Adipose tissue (tissue), 3 donors: Measurements from ENCODE around the gene GCNT2. TPM values are rescaled to one million over a fixed set of nuclear protein-coding genes. Genes with fewer than 3 reads are reported as not detected.
"Not testable (repeated sequence)": the region's sequence is repeated elsewhere in the genome, so short reads cannot be mapped to it uniquely, and the experiment has no call there.

Experiments used
- H3K27ac ChIP-seq: one replicate; pipeline ENCODE4 v1.5.1; 2013; ENCODE audit warnings: low read depth, low read length
- WGBS, 3 donors: extraction: QIAGEN DNeasy Blood & Tissue Kit; methylation state at CpG; one replicate each; pipeline ENCODE4 v1.1.7; 2013; 5-methylcytosine and 5-hydroxymethylcytosine counted together
- polyA plus RNA-seq, 3 donors: library from polyadenylated mRNA; stranded (reverse); fragments of 200-250 nt; gene quantifications; one replicate each; pipeline ENCODE4 v1.2.3, GENCODE V29; 2013
- donor health status: healthy with polysubstance abuse.
- donor health status: Bipolar disorder and iron deficiency.
- donor health status: healthy.

Gene GCNT2
- 1 to 10 TPM in 1 of 3 donors, under 1 TPM in 2; 0.34 to 1.9 (median 0.86) TPM for polyA plus RNA-seq

DNA sequence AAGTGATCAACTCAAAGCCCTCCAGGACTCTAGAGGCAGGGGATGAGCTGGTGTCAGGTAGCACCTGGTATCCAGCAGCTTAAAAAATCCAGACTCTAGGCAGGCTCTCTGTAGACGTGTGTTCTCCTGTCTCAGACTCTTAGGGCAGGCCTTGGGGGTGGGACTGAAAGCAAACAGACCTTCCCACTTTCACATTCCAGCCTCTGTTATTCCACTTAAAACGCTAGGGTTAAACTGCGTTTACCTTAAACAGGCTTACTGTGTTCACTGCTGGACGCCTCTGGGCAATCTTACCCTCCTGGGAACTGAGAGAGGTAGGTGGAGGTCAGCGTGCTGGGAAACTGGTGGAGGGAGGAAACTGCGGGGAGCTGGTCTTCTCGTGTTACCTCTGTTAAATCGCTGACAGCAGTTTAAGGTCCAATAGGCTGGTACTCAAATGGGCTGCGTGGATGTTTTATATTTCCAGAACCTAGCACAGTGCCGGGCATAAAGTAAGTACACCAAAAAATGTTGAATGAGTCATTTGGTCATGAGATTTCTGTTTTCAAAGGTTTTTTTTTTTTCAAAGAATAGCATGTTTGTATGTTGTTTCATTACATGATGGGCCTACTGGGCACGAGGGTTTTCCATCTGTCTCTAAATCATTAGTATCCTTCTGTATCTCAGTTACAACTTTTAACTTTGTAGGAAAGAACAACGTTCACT, at the start of gene GCNT2:
GCNT2 (plus strand) TSS at position 248 of the 705 bp plus-strand sequence. CDS start 7,561 bp downstream, outside the sequence.
- WGBS, 3 donors = 14 to 36% (median 20%) methylated on average over 12 of the region's 12 CpGs
- H3K27ac ChIP-seq = no peak within 1 kb of the TSS

- 37 to 86% (median 51%) methylated on average over 3 of the region's 3 CpGs for WGBS, 3 donors
- no peak overlapping the region for H3K27ac ChIP-seq
Measured at GRCh38 chr6:10472634-10473033, 48.5 kb upstream of the GCNT2 start.

- 47 to 61% (median 60%) methylated on average over 10 of the region's 10 CpGs for WGBS, 3 donors
- no peak overlapping the region for H3K27ac ChIP-seq
Measured at GRCh38 chr6:10478187-10479040, 42.7 kb upstream of the GCNT2 start.

GRCh38 chr6:10479939-10480700, 41.0 kb upstream of the GCNT2 start:
- 71 to 80% (median 75%) methylated on average over 7 of the region's 7 CpGs for WGBS, 3 donors
- H3K27ac ChIP-seq = no peak overlapping the region

GRCh38 chr6:10481101-10481500, 40.0 kb upstream of the GCNT2 start:
- H3K27ac ChIP-seq = no peak overlapping the region
- 55 to 81% (median 69%) methylated on average over 1 of the region's 1 CpG for WGBS, 3 donors

- WGBS, 3 donors = 94 to 95% (median 95%) methylated on average over 32 to 46 of the region's 46 CpGs
- no peak overlapping the region for H3K27ac ChIP-seq
Measured at GRCh38 chr6:10482636-10483257, 38.4 kb upstream of the GCNT2 start.

GRCh38 chr6:10484912-10485311, 36.2 kb upstream of the GCNT2 start:
- H3K27ac ChIP-seq = no peak overlapping the region
- 69 to 84% (median 72%) methylated on average over 3 of the region's 3 CpGs for WGBS, 3 donors

DNA sequence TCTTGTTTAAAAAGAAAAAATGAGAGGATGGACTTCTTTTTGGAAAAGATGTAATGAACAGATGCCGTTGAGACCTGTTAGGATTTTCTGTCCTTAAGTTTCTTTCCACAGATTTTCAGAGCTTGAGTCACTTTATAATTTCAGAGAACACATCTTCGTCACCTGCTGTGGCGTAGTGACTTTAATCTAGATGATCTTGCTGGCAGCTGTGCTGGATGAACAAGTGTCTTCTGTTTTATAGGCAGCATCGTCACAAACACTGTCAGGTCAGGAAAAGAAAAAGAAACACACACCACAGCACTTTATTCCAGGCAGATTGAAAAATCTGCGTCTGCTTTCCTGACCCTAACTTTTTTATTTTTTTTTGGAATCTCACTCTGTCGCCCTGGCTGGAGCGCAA, 35.7 kb upstream of the GCNT2 start:
- H3K27ac ChIP-seq = no peak overlapping the region
- WGBS, 3 donors = 75 to 87% (median 85%) methylated on average over 7 of the region's 7 CpGs

DNA sequence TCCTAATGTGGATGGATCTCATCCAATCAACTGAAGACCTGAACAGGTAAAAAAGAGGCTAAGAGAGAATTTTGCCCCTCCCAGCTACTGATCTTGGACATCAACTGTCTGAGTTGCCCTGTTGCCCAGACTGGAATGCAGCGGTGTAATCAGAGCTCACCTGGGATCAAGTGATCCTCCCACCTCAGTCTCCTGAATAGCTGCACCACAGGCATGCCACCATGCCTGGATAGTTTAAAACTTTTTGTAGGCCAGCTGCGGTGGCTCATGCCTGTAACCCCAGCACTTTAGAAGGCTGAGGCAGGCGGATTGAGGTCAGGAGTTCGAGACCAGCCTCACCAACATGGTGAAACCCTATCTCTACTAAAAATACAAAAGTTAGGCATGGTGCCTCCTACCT, 34.9 kb upstream of the GCNT2 start:
- no peak overlapping the region for H3K27ac ChIP-seq
- 86 to 91% (median 90%) methylated on average over 4 of the region's 4 CpGs for WGBS, 3 donors

DNA sequence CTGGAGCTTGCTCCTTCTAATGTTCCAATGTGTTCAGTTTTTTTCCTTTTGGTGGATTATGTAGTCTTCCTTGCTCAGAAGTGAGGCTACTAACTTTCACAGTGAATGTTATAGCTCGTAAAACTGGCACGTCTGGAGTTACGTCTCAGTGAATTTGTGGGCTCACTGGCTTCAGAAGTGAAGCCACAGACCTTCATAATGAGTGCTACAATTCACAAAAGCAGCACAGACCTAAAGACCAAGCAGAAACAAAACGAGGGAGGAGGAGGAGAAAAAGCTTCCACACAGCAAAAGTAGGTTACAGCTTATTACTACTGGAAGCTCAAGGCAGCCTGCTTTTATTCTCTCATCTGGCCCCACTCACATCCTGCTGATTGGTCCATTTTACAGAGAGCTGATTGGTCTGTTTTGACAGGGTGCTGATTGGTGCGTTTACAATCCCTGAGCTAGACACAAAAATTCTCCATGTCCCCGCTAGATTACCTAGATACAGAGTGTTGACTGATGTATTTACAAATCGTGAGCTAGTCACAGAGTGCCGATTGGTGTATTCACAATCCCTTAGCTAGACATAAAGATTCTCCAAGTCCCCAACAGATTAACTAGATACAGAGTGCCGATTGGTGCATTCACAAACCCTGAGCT, 34.1 kb upstream of the GCNT2 start:
- 79 to 86% (median 85%) methylated on average over 9 of the region's 9 CpGs for WGBS, 3 donors
- not testable (repeated sequence) for H3K27ac ChIP-seq

GRCh38 chr6:10487668-10488327, 33.4 kb upstream of the GCNT2 start:
- no peak overlapping the region for H3K27ac ChIP-seq
- WGBS, 3 donors = 82 to 89% (median 84%) methylated on average over 40 to 44 of the region's 44 CpGs

GRCh38 chr6:10491463-10491862, 29.7 kb upstream of the GCNT2 start:
- WGBS, 3 donors = 96 to 97% (median 96%) methylated on average over 32 of the region's 32 CpGs
- H3K27ac ChIP-seq = no peak overlapping the region

DNA sequence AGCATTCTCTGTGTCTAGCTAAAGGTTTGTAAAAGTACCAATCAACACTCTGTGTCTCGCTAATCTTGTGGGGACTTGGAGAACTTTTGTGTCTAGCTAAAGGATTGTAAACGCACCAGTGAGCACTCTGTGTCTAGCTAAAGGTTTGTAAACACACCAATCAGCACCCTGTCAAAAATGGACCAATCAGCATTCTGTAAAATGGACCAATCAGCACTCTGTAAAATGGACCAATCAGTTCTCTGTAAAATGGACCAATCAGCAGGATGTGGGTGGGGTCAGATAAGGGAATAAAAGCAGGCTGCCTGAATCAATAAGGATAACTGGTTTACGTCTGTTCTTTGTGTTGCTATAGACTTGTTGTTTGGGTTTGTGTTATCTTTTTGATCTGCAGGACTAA, 29.2 kb upstream of the GCNT2 start:
- not testable (repeated sequence) for H3K27ac ChIP-seq
- 79 to 92% (median 91%) methylated on average over 3 of the region's 3 CpGs for WGBS, 3 donors

DNA sequence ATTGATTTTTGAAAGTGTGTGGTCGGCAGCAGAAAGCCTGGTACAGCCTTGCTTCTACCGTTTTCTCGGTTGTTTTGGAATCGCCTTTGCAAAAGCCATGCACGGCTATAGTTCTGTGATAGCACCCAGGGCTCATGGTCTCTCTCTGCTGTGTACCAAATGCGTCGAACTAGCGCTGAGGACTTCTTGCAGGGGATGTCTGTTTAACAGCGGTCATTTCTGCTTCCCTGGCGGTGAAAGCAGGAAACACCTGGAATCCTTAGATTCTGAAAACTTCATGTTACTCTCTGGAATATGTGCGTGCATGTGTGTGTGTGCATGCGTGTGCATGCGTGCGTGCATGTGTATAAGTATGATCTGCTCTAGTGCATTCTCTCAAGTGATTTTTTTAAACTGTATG, 26.1 kb upstream of the GCNT2 start:
- no peak overlapping the region for H3K27ac ChIP-seq
- WGBS, 3 donors = 48 to 71% (median 57%) methylated on average over 14 of the region's 14 CpGs

DNA sequence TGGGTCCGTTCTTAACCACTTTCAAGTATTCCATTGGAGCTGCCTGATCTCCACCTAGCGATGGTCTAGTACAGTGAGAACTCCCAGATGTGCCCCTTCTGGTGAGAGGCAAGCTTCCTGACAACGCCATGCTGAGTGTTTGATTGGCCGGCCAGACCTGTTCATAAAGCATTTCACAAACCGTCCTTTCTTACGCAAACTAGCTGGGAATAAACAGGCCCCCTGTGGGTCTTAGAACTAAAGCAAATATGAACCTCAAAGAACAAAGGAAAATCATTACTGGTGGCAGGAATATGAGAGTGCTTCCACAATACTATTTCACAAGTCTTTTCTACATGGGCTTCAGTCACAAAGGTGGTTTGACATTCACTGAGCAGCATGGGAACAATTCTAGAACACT, 15.6 kb upstream of the GCNT2 start:
- no peak overlapping the region for H3K27ac ChIP-seq
- 60 to 76% (median 71%) methylated on average over 6 of the region's 6 CpGs for WGBS, 3 donors

GRCh38 chr6:10507298-10507697, 13.9 kb upstream of the GCNT2 start:
- 67 to 84% (median 75%) methylated on average over 6 of the region's 6 CpGs for WGBS, 3 donors
- H3K27ac ChIP-seq = no peak overlapping the region

DNA sequence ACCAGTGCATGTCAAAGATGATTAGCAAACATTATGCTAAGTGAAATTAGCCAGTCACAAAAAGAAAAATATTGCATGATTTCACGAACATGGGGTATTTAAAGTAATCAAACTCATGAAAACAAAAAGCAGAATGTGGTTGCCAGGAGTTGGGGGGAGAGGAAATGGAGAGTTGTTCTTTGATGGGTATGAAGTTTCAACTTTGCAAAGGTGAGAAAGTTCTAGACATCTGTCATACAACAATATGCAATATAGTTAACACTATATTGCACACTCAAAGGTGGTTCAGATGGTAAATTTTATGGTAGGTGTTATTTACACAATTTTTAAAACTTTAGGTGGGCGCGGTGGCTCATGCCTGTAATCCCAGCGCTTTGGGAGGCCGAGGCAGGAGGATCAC, 13.4 kb upstream of the GCNT2 start:
- no peak overlapping the region for H3K27ac ChIP-seq
- WGBS, 3 donors = 87 to 93% (median 90%) methylated on average over 5 of the region's 5 CpGs
